ENCODE measurements around the gene GLYATL2.

GLYATL2 gene

GRCh38 chr11:58830673-58831301 is 13.7 kb downstream of the GLYATL2 start:
- no peaks in the 10 kb centered on the region for H3K9me3 Mint-ChIP-seq
- H3K27ac Mint-ChIP-seq = no peak overlapping the region
- no peaks in the 10 kb centered on the region for H3K4me1 Mint-ChIP-seq (ENCODE audit: low read depth)
- no peaks in the 10 kb centered on the region for H3K36me3 Mint-ChIP-seq (ENCODE audit: low read depth)
- peaks cover 5% of the 10 kb centered on the region for H3K27me3 Mint-ChIP-seq (ENCODE audit: low read depth)
- no peak overlapping the region for H3K4me3 Mint-ChIP-seq

GRCh38 chr11:58829786-58830185 is 14.7 kb downstream of the GLYATL2 start:
- peaks cover 5% of the 10 kb centered on the region for H3K27me3 Mint-ChIP-seq (ENCODE audit: low read depth)
- H3K27ac Mint-ChIP-seq = no peak overlapping the region
- H3K9me3 Mint-ChIP-seq = no peaks in the 10 kb centered on the region
- H3K4me3 Mint-ChIP-seq = no peak overlapping the region
- H3K4me1 Mint-ChIP-seq (ENCODE audit: low read depth) = no peaks in the 10 kb centered on the region
- H3K36me3 Mint-ChIP-seq (ENCODE audit: low read depth) = no peaks in the 10 kb centered on the region

GRCh38 chr11:58813693-58814092 is 30.8 kb downstream of the GLYATL2 start:
- no peak overlapping the region for H3K27ac Mint-ChIP-seq

GRCh38 chr11:58811499-58811898 is 33.0 kb downstream of the GLYATL2 start:
- peaks cover 17% of the 10 kb centered on the region for H3K9me3 Mint-ChIP-seq
- no peaks in the 10 kb centered on the region for H3K36me3 Mint-ChIP-seq (ENCODE audit: low read depth)
- no peaks in the 10 kb centered on the region for H3K27me3 Mint-ChIP-seq (ENCODE audit: low read depth)
- H3K4me3 Mint-ChIP-seq = no peak overlapping the region
- no peaks in the 10 kb centered on the region for H3K4me1 Mint-ChIP-seq (ENCODE audit: low read depth)
- no peak overlapping the region for H3K27ac Mint-ChIP-seq

More at GRCh38 chr11:58813693-58814092, 30.8 kb downstream of the GLYATL2 start:
- Mint-ChIP-seq H3K4me3 (no peak overlapping the region), H3K36me3 (ENCODE audit: low read depth) (no peaks in the 10 kb centered on the region), H3K9me3 (peaks cover 22% of the 10 kb centered on the region), H3K4me1 (ENCODE audit: low read depth) (no peaks in the 10 kb centered on the region), H3K27me3 (ENCODE audit: low read depth) (no peaks in the 10 kb centered on the region)

GRCh38 chr11:58807343-58807742 is 37.2 kb downstream of the GLYATL2 start:
- Mint-ChIP-seq H3K36me3 (ENCODE audit: low read depth) (no peaks in the 10 kb centered on the region), H3K4me1 (ENCODE audit: low read depth) (no peaks in the 10 kb centered on the region), H3K27me3 (ENCODE audit: low read depth) (no peaks in the 10 kb centered on the region), H3K4me3 (no peak overlapping the region), H3K9me3 (peaks cover 6% of the 10 kb centered on the region), H3K27ac (no peak overlapping the region)

- no peaks in the 10 kb centered on the region for H3K9me3 Mint-ChIP-seq
- H3K27ac Mint-ChIP-seq = no peak overlapping the region
- H3K27me3 Mint-ChIP-seq (ENCODE audit: low read depth) = no peaks in the 10 kb centered on the region
- no peaks in the 10 kb centered on the region for H3K4me1 Mint-ChIP-seq (ENCODE audit: low read depth)
- no peak overlapping the region for H3K4me3 Mint-ChIP-seq
- no peaks in the 10 kb centered on the region for H3K36me3 Mint-ChIP-seq (ENCODE audit: low read depth)
Observed at GRCh38 chr11:58805065-58805464, 39.4 kb downstream of the GLYATL2 start.

- H3K27me3 Mint-ChIP-seq (ENCODE audit: low read depth) = no peaks in the 10 kb centered on the region
- no peak overlapping the region for H3K27ac Mint-ChIP-seq
- no peak overlapping the region for H3K4me3 Mint-ChIP-seq
- no peaks in the 10 kb centered on the region for H3K4me1 Mint-ChIP-seq (ENCODE audit: low read depth)
- no peaks in the 10 kb centered on the region for H3K9me3 Mint-ChIP-seq
- H3K36me3 Mint-ChIP-seq (ENCODE audit: low read depth) = no peaks in the 10 kb centered on the region
Observed at GRCh38 chr11:58801974-58802545, 42.4 kb downstream of the GLYATL2 start.

GRCh38 chr11:58801302-58801701 is 43.2 kb downstream of the GLYATL2 start:
- H3K9me3 Mint-ChIP-seq = no peaks in the 10 kb centered on the region
- no peak overlapping the region for H3K27ac Mint-ChIP-seq
- H3K36me3 Mint-ChIP-seq (ENCODE audit: low read depth) = no peaks in the 10 kb centered on the region
- no peaks in the 10 kb centered on the region for H3K4me1 Mint-ChIP-seq (ENCODE audit: low read depth)
- no peak overlapping the region for H3K4me3 Mint-ChIP-seq
- H3K27me3 Mint-ChIP-seq (ENCODE audit: low read depth) = peaks cover 6% of the 10 kb centered on the region

- H3K4me1 Mint-ChIP-seq (ENCODE audit: low read depth) = no peaks in the 10 kb centered on the region
- no peak overlapping the region for H3K4me3 Mint-ChIP-seq
- H3K27ac Mint-ChIP-seq = no peak overlapping the region
- H3K36me3 Mint-ChIP-seq (ENCODE audit: low read depth) = no peaks in the 10 kb centered on the region
- H3K27me3 Mint-ChIP-seq (ENCODE audit: low read depth) = peaks cover 7% of the 10 kb centered on the region
- no peaks in the 10 kb centered on the region for H3K9me3 Mint-ChIP-seq
Observed at GRCh38 chr11:58796333-58796732, 48.2 kb downstream of the GLYATL2 start.

- H3K4me1 Mint-ChIP-seq (ENCODE audit: low read depth) = no peaks in the 10 kb centered on the region
- no peaks in the 10 kb centered on the region for H3K36me3 Mint-ChIP-seq (ENCODE audit: low read depth)
- H3K9me3 Mint-ChIP-seq = no peaks in the 10 kb centered on the region
- no peak overlapping the region for H3K27ac Mint-ChIP-seq
- H3K4me3 Mint-ChIP-seq = no peak overlapping the region
- H3K27me3 Mint-ChIP-seq (ENCODE audit: low read depth) = peaks cover 1% of the 10 kb centered on the region
Observed at GRCh38 chr11:58788355-58789023, 56.0 kb downstream of the GLYATL2 start.

GRCh38 chr11:58787903-58788302 is 56.6 kb downstream of the GLYATL2 start:
- no peaks in the 10 kb centered on the region for H3K4me1 Mint-ChIP-seq (ENCODE audit: low read depth)
- H3K9me3 Mint-ChIP-seq = no peaks in the 10 kb centered on the region
- no peaks in the 10 kb centered on the region for H3K36me3 Mint-ChIP-seq (ENCODE audit: low read depth)
- H3K27ac Mint-ChIP-seq = no peak overlapping the region
- H3K4me3 Mint-ChIP-seq = no peak overlapping the region
- H3K27me3 Mint-ChIP-seq (ENCODE audit: low read depth) = peaks cover 4% of the 10 kb centered on the region

- H3K27ac Mint-ChIP-seq = no peak overlapping the region
Observed at GRCh38 chr11:58786693-58787092, 57.8 kb downstream of the GLYATL2 start.

GRCh38 chr11:58784995-58785394 is 59.5 kb downstream of the GLYATL2 start:
- Mint-ChIP-seq H3K27me3 (ENCODE audit: low read depth) (peaks cover 4% of the 10 kb centered on the region), H3K9me3 (no peaks in the 10 kb centered on the region), H3K36me3 (ENCODE audit: low read depth) (no peaks in the 10 kb centered on the region), H3K27ac (no peak overlapping the region), H3K4me1 (ENCODE audit: low read depth) (no peaks in the 10 kb centered on the region), H3K4me3 (no peak overlapping the region)

More at GRCh38 chr11:58786693-58787092, 57.8 kb downstream of the GLYATL2 start:
- Mint-ChIP-seq H3K36me3 (ENCODE audit: low read depth) (no peaks in the 10 kb centered on the region), H3K4me1 (ENCODE audit: low read depth) (no peaks in the 10 kb centered on the region), H3K9me3 (no peaks in the 10 kb centered on the region), H3K4me3 (no peak overlapping the region), H3K27me3 (ENCODE audit: low read depth) (peaks cover 4% of the 10 kb centered on the region)

Measured in T-helper 1 cell treated with Interleukin-12 subunit alpha and Interleukin-12 subunit beta and Interleukin-4 antibody, amounts not matched to agents 30 μg/mL and 1 μg/mL, for 36 hours (primary cell).